Daoy (cell line): ENCODE results near the gene ZFYVE28. TPM values are rescaled to one million over a fixed set of nuclear protein-coding genes. Genes with fewer than 3 reads are reported as not detected.

Experiments
- DNase-seq: peaks from one replicate; pipeline ENCODE4 v3.0.0-alpha.2; 2015; ENCODE audit warnings: low read depth
- total RNA-seq: library from RNA; depleted of rRNA; stranded (reverse); fragments of >200 nt; shearing (Covaris generic); gene quantifications from 2 replicates; pipeline ENCODE4 v1.2.3, GENCODE V29; 2014

The ZFYVE28 gene
- total RNA-seq, 1 experiment from 2014 or later, result 0.97 TPM

GRCh38 chr4:2353222-2354107, 65.0 kb downstream of the ZFYVE28 start:
- no peak for DNase-seq

- no peak for DNase-seq
Observed at GRCh38 chr4:2352729-2353221, 65.7 kb downstream of the ZFYVE28 start.

GRCh38 chr4:2352171-2352570, 66.3 kb downstream of the ZFYVE28 start:
- DNase-seq, result no peak

- no peak for DNase-seq
Observed at GRCh38 chr4:2350982-2351381, 67.5 kb downstream of the ZFYVE28 start.

- DNase-seq, result no peak
Observed at GRCh38 chr4:2348786-2349185, 69.7 kb downstream of the ZFYVE28 start.

- DNase-seq, result no peak
Observed at GRCh38 chr4:2347190-2347589, 71.3 kb downstream of the ZFYVE28 start.

- DNase-seq, result peak; percentile 0
Observed at GRCh38 chr4:2343476-2343875, 75.0 kb downstream of the ZFYVE28 start.

GRCh38 chr4:2341911-2342652, 76.4 kb downstream of the ZFYVE28 start:
- DNase-seq, result peak; percentile 1

GRCh38 chr4:2341261-2341841, 77.1 kb downstream of the ZFYVE28 start:
- DNase-seq, result peak; percentile 0

- peak; percentile 0 for DNase-seq
Observed at GRCh38 chr4:2340272-2341061, 78.0 kb downstream of the ZFYVE28 start.

GRCh38 chr4:2339458-2340271, 78.8 kb downstream of the ZFYVE28 start:
- DNase-seq, result no peak

GRCh38 chr4:2338754-2339457, 79.5 kb downstream of the ZFYVE28 start:
- DNase-seq, result no peak

GRCh38 chr4:2337896-2338295, 80.5 kb downstream of the ZFYVE28 start:
- no peak for DNase-seq

GRCh38 chr4:2337131-2337723, 81.2 kb downstream of the ZFYVE28 start:
- no peak for DNase-seq

- no peak for DNase-seq
Observed at GRCh38 chr4:2336659-2337058, 81.8 kb downstream of the ZFYVE28 start.

- DNase-seq, result no peak
Observed at GRCh38 chr4:2335729-2336101, 82.7 kb downstream of the ZFYVE28 start.

- DNase-seq, result no peak
Observed at GRCh38 chr4:2334826-2335728, 83.4 kb downstream of the ZFYVE28 start.

- no peak for DNase-seq
Observed at GRCh38 chr4:2333916-2334644, 84.4 kb downstream of the ZFYVE28 start.
